Activated CD4-positive, CD25-positive, alpha-beta regulatory T cell treated with anti-CD3 and anti-CD28 coated beads, Interleukin-2, amount 50 U/mL, for 24 hours (primary cell): ENCODE results near the gene GALNT14.

Experiments used
- ATAC-seq, 2 donors: fragments of 150-1000 bp; cut with Tn5 transposase; one replicate each; pipeline ENCODE4 v1.10.0; 2021; ENCODE audit warnings: mild to moderate bottlenecking in 1 of 2, moderate library complexity in 1 of 2

Gene GALNT14

GRCh38 chr2:31053929-31054782 lies 84.1 kb downstream of the GALNT14 start:
- ATAC-seq = no peak

- ATAC-seq = no peak
These were observed 86.0 kb downstream of the GALNT14 start for GRCh38 chr2:31052284-31052683.

GRCh38 chr2:31051258-31052140 lies 86.7 kb downstream of the GALNT14 start:
- ATAC-seq = no peak

- ATAC-seq = no peak
These were observed 88.2 kb downstream of the GALNT14 start for GRCh38 chr2:31049916-31050588.

GRCh38 chr2:31049264-31049663 lies 89.0 kb downstream of the GALNT14 start:
- ATAC-seq = no peak

GRCh38 chr2:31047599-31047998 lies 90.6 kb downstream of the GALNT14 start:
- no peak for ATAC-seq

GRCh38 chr2:31038385-31038784 lies 99.9 kb downstream of the GALNT14 start:
- ATAC-seq = no peak

- no peak for ATAC-seq
These were observed 101.2 kb downstream of the GALNT14 start for GRCh38 chr2:31037058-31037457.

- no peak for ATAC-seq
These were observed 105.2 kb downstream of the GALNT14 start for GRCh38 chr2:31033032-31033431.

- no peak for ATAC-seq
These were observed 105.8 kb downstream of the GALNT14 start for GRCh38 chr2:31032475-31032874.

GRCh38 chr2:31031132-31031706 lies 107.0 kb downstream of the GALNT14 start:
- ATAC-seq = no peak

GRCh38 chr2:31028417-31028816 lies 109.8 kb downstream of the GALNT14 start:
- ATAC-seq = no peak

GRCh38 chr2:31027549-31027948 lies 110.7 kb downstream of the GALNT14 start:
- ATAC-seq = no peak

GRCh38 chr2:31023541-31023940 lies 114.7 kb downstream of the GALNT14 start:
- ATAC-seq = no peak

GRCh38 chr2:31020713-31021112 lies 117.5 kb downstream of the GALNT14 start:
- no peak for ATAC-seq

- no peak for ATAC-seq
These were observed 120.0 kb downstream of the GALNT14 start for GRCh38 chr2:31018280-31018679.

GRCh38 chr2:31016648-31017047 lies 121.6 kb downstream of the GALNT14 start:
- no peak for ATAC-seq

GRCh38 chr2:31014516-31014915 lies 123.7 kb downstream of the GALNT14 start:
- ATAC-seq = no peak

- no peak for ATAC-seq
These were observed 124.9 kb downstream of the GALNT14 start for GRCh38 chr2:31013301-31013700.

GRCh38 chr2:31012406-31012805 lies 125.8 kb downstream of the GALNT14 start:
- ATAC-seq = no peak

GRCh38 chr2:31011587-31011986 lies 126.7 kb downstream of the GALNT14 start:
- ATAC-seq = no peak

- ATAC-seq = no peak
These were observed 129.6 kb downstream of the GALNT14 start for GRCh38 chr2:31008561-31009114.
